ENCODE results near the gene AMACR.
"Not testable (repeated sequence)": the region's sequence is repeated elsewhere in the genome, so short reads cannot be mapped to it uniquely, and the experiment has no call there.

Gene AMACR

GRCh38 chr5:34037726-34038125 lies 29.9 kb upstream of the AMACR start:
- DNase-seq (ENCODE audit: low read depth in 2 of 2), result no peak

GRCh38 chr5:34035756-34036155 lies 27.9 kb upstream of the AMACR start:
- DNase-seq (ENCODE audit: low read depth in 2 of 2), result no peak

DNA sequence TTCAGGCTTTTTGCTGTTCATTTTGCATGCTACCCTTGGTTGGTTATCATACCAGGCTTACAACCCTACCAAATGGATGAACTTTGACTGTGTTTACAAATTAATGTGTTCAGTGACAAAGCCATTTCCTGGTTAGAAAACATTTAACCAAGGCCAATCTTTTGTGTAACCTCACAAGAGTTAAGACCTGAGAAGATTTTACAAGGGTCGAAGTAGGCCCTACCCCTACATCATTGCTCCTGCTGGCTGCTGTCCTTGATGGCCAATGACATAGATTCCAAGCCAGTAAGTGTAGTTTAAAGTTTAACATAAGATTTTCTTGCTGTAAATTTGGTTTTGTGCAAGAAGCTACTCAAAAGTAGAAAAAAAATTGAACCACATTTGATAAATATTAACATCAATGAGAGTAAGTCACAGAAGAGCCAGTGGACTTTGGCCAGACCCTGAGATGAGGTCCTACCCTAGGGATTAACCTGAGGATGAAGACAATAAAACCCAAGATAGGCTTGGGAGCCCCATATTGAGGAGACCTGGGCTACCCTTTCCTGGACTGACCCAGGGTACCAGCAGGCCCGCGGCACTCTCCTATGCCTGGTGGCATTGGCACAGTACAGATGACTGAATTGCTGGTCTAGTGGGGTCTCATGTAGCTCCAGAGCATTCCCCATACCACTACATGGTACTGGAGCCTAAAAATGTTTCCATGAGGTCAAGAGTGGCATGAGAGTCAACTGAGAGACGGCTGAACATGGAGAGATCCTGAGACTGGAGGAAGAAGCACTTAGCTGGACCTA lies 26.9 kb upstream of the AMACR start:
- DNase-seq (ENCODE audit: low read depth in 2 of 2), result no peak

- no peak for DNase-seq (ENCODE audit: low read depth in 2 of 2)
Measured at GRCh38 chr5:34031966-34032365, 24.1 kb upstream of the AMACR start.

- no peak for DNase-seq (ENCODE audit: low read depth in 2 of 2)
Measured at GRCh38 chr5:34031117-34031516, 23.3 kb upstream of the AMACR start.

DNA sequence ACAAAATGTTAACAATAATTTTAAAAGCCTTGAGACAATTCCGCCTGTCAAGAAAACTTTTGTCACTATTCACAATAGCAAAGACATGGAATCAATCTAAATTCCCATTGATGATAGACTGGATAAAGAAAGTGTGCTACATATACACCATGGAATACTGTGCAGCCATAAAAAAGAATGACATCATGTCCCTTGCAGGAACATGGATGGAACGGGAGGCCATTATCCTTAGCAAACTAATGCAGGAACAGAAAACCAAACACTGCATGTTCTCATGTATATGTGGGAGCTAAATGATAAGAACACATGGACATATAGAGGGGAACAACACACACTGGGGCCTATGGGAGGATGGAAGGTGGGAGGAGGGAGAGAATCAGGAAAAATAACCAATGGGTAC lies 22.7 kb upstream of the AMACR start:
- not testable (repeated sequence) for DNase-seq (ENCODE audit: low read depth in 2 of 2)

- no peak for DNase-seq (ENCODE audit: low read depth in 2 of 2)
Measured at GRCh38 chr5:34030048-34030447, 22.2 kb upstream of the AMACR start.

DNA sequence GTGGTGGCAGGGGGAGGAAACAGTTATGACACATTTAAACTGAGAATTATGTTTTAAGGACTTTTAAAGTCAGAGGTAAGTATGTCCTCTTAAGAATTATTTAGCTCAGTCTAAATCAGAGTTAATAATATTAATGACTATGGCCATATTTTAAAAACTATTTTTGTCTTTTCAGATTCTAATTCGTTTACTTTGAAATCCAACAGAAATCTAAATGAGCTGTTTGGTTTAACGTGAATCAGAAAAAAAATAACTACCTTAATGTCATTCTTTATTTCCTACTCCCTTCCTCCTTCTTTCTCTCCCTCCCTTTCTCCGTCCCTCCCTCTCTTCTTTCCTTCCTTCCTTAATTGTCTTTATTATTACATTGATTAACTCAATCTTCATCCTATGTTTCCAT lies 20.5 kb upstream of the AMACR start:
- DNase-seq (ENCODE audit: low read depth in 2 of 2), result no peak

DNA sequence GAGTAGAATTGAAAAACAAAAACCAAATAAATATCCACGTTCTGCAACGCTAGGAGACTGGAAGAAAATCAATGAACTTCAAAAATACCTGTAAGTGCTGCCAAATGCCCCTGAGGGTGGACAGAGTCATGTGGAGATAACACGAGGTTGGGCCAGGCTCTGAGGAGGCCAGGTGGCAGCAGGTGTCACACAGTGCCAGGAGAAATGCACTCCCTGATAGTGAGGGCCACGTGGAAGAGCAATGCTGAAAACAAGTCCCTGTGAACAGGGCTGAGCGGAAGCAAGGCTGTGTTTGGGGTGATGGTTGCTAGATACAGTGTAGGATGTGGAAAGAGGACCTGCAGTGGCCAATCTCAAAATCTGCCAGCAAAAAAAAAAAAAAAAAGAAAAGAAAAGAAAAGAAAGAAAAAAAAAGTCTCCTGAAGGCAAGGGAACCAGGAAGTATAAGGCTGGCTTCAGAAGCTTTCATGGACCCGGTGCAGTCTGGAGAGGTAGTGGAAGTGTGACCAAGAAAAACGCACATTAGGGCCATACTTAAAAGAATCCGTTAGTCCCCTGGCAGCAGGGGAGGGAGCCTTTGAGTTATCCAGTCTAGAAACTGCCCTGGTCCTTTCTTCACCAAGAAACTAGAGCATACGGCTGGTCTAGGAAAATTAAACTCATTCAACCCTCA lies 18.4 kb upstream of the AMACR start:
- DNase-seq (ENCODE audit: low read depth in 2 of 2), result no peak

DNA sequence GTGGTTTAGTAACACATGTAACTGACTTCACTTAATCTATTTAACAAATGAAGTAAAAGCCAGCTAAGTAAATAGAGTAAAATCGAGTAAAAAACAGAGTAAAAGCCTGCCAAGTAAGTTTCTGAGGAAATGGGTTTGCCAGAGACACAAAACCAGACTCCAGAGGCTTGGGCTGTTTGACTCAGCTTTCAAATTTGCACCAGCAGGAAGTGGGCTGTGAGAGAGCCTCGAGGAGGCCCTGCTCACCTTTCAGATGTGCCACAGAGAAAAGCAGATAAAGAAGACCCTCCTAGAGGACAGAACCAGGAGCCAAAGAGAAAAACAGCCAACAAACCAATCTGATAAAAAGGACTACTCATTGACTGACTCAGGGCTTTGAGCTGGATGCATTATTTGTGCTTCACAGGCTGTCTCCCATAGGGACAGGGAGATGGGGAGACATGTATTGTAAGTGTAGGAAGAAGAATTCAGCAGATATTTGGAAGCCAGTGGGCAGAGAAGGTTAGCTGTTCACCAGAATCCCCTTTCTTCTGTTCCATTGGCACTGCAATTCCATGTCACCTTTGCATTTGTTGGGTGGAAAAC lies 14.4 kb upstream of the AMACR start:
- DNase-seq (ENCODE audit: low read depth in 2 of 2), result no peak

GRCh38 chr5:34021334-34021733 lies 13.5 kb upstream of the AMACR start:
- DNase-seq (ENCODE audit: low read depth in 2 of 2), result no peak

- no peak for DNase-seq (ENCODE audit: low read depth in 2 of 2)
Measured at GRCh38 chr5:34020726-34021125, 12.9 kb upstream of the AMACR start.

DNA sequence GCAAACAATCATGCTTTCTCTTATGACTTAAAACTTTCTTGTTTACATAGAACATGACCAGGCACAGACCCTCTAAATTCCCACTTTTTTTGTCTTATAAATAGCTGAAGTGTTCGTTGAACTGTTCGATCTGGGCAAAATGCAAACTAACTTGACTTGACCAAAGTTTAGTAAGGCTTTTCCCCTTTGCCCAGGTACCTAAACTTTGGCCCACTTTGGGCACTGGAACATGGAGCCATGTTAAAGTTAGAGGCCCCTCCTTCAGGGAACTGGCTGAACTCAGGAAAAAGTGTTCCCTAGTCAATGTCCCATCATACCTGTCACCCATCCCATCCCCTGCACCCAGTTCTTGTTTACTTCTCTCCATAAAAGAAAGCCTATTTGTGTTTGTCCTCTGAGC lies 9.4 kb upstream of the AMACR start:
- DNase-seq (ENCODE audit: low read depth in 2 of 2), result no peak

DNA sequence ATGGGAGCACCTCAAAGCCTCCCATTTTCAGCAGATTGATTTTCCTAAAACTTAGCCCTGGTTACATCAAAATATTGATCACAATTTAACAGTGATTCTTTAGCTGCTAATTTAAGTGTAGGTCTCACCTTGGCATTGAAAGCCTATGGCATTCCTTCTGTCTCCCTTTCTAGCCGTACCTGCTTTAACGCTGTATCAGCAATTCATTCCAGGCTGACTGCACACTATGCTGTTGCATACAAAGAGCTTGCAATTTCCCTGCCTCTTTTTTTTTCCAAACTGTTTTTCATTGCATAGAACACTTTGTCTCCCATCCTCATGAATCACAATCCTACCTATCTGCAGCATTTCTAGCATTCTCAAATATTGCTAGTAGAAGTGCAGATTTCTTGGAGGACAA lies 8.9 kb upstream of the AMACR start:
- DNase-seq (ENCODE audit: low read depth in 2 of 2), result no peak

GRCh38 chr5:34016222-34016621 lies 8.4 kb upstream of the AMACR start:
- DNase-seq (ENCODE audit: low read depth in 2 of 2), result no peak

GRCh38 chr5:34015120-34015822 lies 7.4 kb upstream of the AMACR start:
- DNase-seq (ENCODE audit: low read depth in 2 of 2), result no peak

DNA sequence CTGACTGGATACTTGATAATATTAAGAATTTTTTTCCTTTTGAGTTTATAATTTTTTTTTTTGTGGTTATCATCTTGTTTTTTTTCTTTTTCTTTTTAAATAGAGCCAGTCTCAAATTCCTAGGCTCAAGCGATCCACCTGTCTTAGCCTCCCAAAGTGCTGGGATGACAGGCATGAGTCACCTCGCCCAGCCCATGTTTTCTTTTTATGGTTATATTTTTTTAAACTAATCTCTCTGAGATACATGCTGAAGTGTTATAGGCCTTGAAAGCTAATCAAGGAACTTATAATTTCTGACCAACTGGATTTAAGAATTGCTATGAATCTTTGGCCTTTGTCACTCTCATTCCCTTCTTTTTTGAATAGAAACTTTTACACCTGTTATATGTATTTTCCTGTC lies 6.8 kb upstream of the AMACR start:
- DNase-seq (ENCODE audit: low read depth in 2 of 2), result no peak

- no peak for DNase-seq (ENCODE audit: low read depth in 2 of 2)
Measured at GRCh38 chr5:34013547-34013946, 5.7 kb upstream of the AMACR start.

GRCh38 chr5:34012791-34013190 lies 4.9 kb upstream of the AMACR start:
- DNase-seq (ENCODE audit: low read depth in 2 of 2), result no peak

- DNase-seq (ENCODE audit: low read depth in 2 of 2), result no peak
Measured at GRCh38 chr5:34011536-34011935, 3.7 kb upstream of the AMACR start.

- not testable (repeated sequence) for DNase-seq (ENCODE audit: low read depth in 2 of 2)
Measured at GRCh38 chr5:34010146-34010545, 2.3 kb upstream of the AMACR start.

DNA sequence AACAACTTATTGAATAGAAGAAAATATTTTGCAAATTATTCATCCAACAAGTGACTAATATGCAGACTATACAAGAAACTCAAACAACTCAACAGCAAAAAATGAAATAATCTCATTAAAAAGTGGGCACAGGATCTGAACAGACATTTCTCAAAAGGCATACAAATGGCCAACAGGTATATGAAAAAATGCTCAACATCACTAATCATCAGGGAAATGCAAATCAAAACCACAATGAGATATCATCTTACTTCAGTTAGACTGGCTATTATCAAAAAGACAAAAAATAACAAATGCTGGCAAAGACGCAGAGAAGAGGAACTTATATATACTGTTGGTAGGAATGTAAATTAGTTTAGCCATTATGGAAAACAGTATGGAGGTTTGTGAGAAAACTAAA lies 1.8 kb upstream of the AMACR start:
- DNase-seq (ENCODE audit: low read depth in 2 of 2), result no peak

- no peak for DNase-seq (ENCODE audit: low read depth in 2 of 2)
Measured at GRCh38 chr5:34008802-34009201, 952 bp upstream of the AMACR start.
